Epithelial cell of esophagus (primary cell): Measurements from ENCODE around the gene ROPN1B.
"Not testable (repeated sequence)": the region's sequence is repeated elsewhere in the genome, so short reads cannot be mapped to it uniquely, and the experiment has no call there.

Source experiments
- DNase-seq: peaks from one replicate; pipeline ENCODE4 v3.0.0; 2010; ENCODE audit warnings: low read depth
- H3K4me3 ChIP-seq: 2 replicates; pipeline ENCODE4 v1.5.1; 2011; ENCODE audit warnings: mild to moderate bottlenecking, low read length, control low read depth
- CTCF ChIP-seq: IDR thresholded peaks from 2 replicates; pipeline ENCODE4 v1.5.1; 2011; ENCODE audit warnings: low read depth, mild to moderate bottlenecking, low read length, control low read depth, inconsistent platforms; ENCODE audit not compliant: insufficient read depth; ENCODE audit errors: missing control alignments

Gene ROPN1B

GRCh38 chr3:125936210-125936815, 32.7 kb upstream of the ROPN1B start:
- TF ChIP-seq CTCF, result peak; percentile 7
- H3K4me3 ChIP-seq, DNase-seq: not testable (repeated sequence)

GRCh38 chr3:125936891-125937290, 32.1 kb upstream of the ROPN1B start:
- not testable (repeated sequence) for DNase-seq, H3K4me3 ChIP-seq

GRCh38 chr3:125947806-125948205, 21.2 kb upstream of the ROPN1B start:
- not testable (repeated sequence) for H3K4me3 ChIP-seq
- peak; percentile 39 for DNase-seq

- not testable (repeated sequence) for H3K4me3 ChIP-seq
- peak; percentile 56 for DNase-seq
Measured at GRCh38 chr3:125948901-125949300, 20.1 kb upstream of the ROPN1B start.

- DNase-seq, result not testable (repeated sequence)
Measured at GRCh38 chr3:125951176-125951575, 17.8 kb upstream of the ROPN1B start.

GRCh38 chr3:125957020-125957419, 12.0 kb upstream of the ROPN1B start:
- not testable (repeated sequence) for H3K4me3 ChIP-seq, DNase-seq

More at GRCh38 chr3:125951176-125951575, 17.8 kb upstream of the ROPN1B start:
- not testable (repeated sequence) for H3K4me3 ChIP-seq

- no peak for DNase-seq
- no peak overlapping the region for H3K4me3 ChIP-seq
- no peak for TF ChIP-seq CTCF
Measured at GRCh38 chr3:125957674-125958510, 11.1 kb upstream of the ROPN1B start.

- no peak for TF ChIP-seq CTCF
- H3K4me3 ChIP-seq, result no peak overlapping the region
- DNase-seq, result no peak
Measured at GRCh38 chr3:125958511-125959316, 10.3 kb upstream of the ROPN1B start.

- no peak for DNase-seq
- no peak for TF ChIP-seq CTCF
- no peak overlapping the region for H3K4me3 ChIP-seq
Measured at GRCh38 chr3:125959317-125960065, 9.5 kb upstream of the ROPN1B start.
